ENCODE data around the gene MUC4. TPM values are rescaled to one million over a fixed set of nuclear protein-coding genes. Genes with fewer than 3 reads are reported as not detected.

The MUC4 gene
- total and polyA plus RNA-seq, 2 experiments from 2014 or later, result 1.3 TPM

- TF ChIP-seq EZH2phosphoT487 (IDR thresholded peaks at IDR 0.05; ENCODE audit: unreplicated experiment), result no peak
- no peak for TF ChIP-seq ETS1 (IDR thresholded peaks at IDR 0.05)
- no peak for TF ChIP-seq REST (IDR thresholded peaks at IDR 0.05; ENCODE audit: unreplicated experiment)
- TF ChIP-seq CREB1 (CRISPR knock-in tag; IDR thresholded peaks at IDR 0.05; ENCODE audit: low read depth), result no peak
- TF ChIP-seq POLR2AphosphoS5 (IDR thresholded peaks at IDR 0.05; ENCODE audit: low read depth), result no peak
- no peak for TF ChIP-seq STAT1 (IDR thresholded peaks at IDR 0.05; ENCODE audit: unreplicated experiment)
Measured at GRCh38 chr3:195809796-195810454, 1.8 kb downstream of the MUC4 start (continued).

- no peak overlapping the region for H3K27ac Mint-ChIP-seq
- DNase-seq (ENCODE audit: low spot score) (no peak), ATAC-seq (no peak)
- H3K36me3 ChIP-seq (ENCODE audit: insufficient read depth), result no peaks in the 10 kb centered on the region
- H3K79me2 ChIP-seq (replicated peaks; ENCODE audit: insufficient read depth), result no peaks in the 10 kb centered on the region
- no peaks in the 10 kb centered on the region for H3K9me2 ChIP-seq (ENCODE audit: insufficient read depth)
- H3K4me3 ChIP-seq, result no peak overlapping the region
- no peaks in the 10 kb centered on the region for H3K27me3 ChIP-seq (ENCODE audit: insufficient read depth)
- H3F3A ChIP-seq (replicated peaks; ENCODE audit: low read depth), result 0 out of 2 replicates have a peak, but pooled peaks cover 5% of the 10 kb centered on the region
- H3K4me3 Mint-ChIP-seq, result no peak overlapping the region
- no peaks in the 10 kb centered on the region for H4K20me1 ChIP-seq (replicated peaks; ENCODE audit: insufficient read depth)
- H3K9me3 Mint-ChIP-seq, result no peaks in the 10 kb centered on the region; the same call in 2 of the 3 replicates
- H3K4me1 ChIP-seq (ENCODE audit: insufficient read depth), result peaks cover 33% of the 10 kb centered on the region; the same call in 1 of the 2 replicates
- no peak overlapping the region for H3K27ac ChIP-seq (ENCODE audit: low read depth)
- H3K4me2 ChIP-seq, result no peak overlapping the region; the same call in 1 of the 2 replicates
- peaks cover 41% of the 10 kb centered on the region for H3K4me1 Mint-ChIP-seq
- no peak overlapping the region for H2AFZ ChIP-seq
- H3K27me3 Mint-ChIP-seq (ENCODE audit: insufficient read depth, low read depth, poor library complexity), result peaks cover 29% of the 10 kb centered on the region
- peaks cover 2% of the 10 kb centered on the region; the same call in 2 of the 3 replicates for H3K36me3 Mint-ChIP-seq (ENCODE audit: low read depth)
- TF ChIP-seq ZNF462 (CRISPR knock-in tag; IDR thresholded peaks at IDR 0.05) (no peak), REST (IDR thresholded peaks at IDR 0.05; ENCODE audit: unreplicated experiment) (no peak), POLR2AphosphoS5 (IDR thresholded peaks at IDR 0.05; ENCODE audit: low read depth) (no peak), EZH2phosphoT487 (IDR thresholded peaks at IDR 0.05; ENCODE audit: unreplicated experiment) (no peak)
Measured at GRCh38 chr3:195809291-195809785, 2.4 kb downstream of the MUC4 start.
